HG03175 (cell line): ENCODE data around the gene PPRC1.
A peak's percentile ranks its signal among the peaks of the same experiment; 100 is the strongest.

Source experiments
- ATAC-seq: cut with Tn5 transposase; IDR thresholded peaks from one replicate; pipeline ENCODE4 v1.9.1; 2021; ENCODE audit warnings: mild to moderate bottlenecking, moderate library complexity; ENCODE audit not compliant: unreplicated experiment

Gene PPRC1

DNA sequence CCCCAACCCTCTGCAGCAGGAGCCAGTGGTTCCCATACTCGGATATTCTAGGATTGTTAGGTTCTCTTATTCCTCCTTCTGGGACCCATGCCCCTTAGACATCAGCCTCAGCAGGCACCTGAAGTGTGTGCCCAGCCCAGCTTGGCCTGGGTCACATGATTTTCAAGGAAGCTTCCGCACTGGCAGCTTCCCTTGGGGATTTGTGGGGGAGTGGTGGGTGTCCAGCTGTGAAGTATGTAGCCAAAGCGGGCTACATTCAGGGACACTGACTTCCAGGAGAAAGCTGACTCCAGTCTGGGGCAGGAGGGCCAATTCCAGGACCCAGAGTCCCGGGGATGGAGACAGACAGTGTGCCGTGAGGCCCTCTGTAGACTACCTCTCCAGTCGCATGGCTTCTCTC lies 14.0 kb upstream of the PPRC1 start:
- ATAC-seq: no peak

- no peak for ATAC-seq
Observed at GRCh38 chr10:102119417-102120141, 13.3 kb upstream of the PPRC1 start.

DNA sequence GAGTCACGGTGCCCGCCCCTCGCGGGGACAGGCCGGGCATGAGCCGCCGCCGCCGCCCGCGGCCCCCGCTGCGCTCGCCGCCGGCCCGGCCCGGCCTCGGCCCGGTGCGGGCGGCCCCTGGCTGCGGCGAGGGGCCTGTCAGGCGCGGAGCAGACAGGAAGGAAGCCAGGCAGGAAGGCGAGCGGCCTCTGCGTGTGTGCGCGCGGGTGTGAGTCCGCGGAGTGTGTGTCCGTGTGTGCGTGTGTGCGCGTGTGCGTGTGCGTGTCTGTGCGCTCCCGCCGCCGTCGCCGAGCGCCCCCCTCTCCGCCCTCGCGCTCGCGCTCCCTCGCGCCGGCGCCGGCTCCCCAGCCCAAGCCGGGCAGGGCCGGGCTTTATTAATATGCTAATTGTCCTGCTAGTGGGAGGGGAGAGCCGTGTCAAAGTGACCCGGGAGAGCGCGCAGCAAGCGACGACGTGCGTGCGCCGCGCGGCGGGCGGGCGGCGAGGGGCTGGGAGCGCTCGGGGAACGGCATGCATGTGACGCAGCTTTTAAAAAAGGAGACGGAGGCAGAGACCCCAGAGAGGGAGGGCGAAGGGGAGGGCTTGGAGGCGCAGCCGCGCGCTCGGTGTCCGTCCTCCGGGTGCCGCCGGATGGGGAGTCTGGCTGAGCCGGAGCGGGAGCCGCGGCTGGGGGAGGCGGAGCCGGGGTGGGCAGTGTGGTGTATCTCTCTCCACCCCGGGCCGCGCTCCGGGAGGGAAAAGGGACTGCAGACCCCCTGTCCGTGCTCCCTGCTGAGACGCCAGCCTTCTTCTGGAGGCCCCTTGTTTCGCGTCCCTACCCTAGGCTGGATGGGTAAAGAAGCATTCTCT lies 12.5 kb upstream of the PPRC1 start, which contains the start of gene LDB1:
TSS of gene LDB1 (minus strand) at position 227 of the 849 bp plus-strand sequence. CDS start 258 bp downstream, outside the sequence.
- ATAC-seq: peak; percentile 68

DNA sequence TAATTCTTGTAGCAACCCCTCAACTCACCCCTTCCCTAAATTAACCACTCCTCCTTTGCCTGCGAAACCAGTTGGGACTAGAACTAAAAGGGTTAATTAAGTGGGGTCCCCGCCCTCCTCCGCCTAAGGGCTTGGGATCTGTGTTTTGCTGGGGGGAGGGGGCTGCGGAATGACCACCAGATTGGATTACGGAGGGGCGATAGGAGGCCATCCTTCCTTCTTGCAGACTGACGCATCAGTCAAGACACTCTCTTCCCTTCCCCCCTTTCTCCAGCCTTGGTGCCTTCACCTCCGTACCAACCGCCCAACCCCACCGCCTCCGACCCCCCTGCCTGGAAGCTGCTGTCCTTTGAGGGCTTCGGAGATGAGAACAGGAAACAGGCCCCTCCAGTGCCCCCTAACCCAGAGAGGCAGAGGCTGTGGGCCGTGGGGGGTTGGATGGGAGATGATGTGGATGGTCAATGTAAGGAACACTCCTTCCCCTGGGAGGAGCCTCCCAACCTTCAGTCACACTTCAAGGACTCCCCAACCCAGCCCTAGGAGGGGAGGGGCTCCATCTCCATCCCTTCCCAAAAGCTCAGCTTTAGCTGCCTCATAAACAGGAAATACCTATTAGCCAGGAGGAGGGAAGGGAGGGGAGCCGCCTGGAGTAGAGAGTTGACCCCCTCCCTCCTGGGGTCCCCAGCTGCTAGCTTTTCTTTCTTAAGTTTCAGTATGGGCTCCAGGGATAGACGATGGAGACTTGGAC lies 11.7 kb upstream of the PPRC1 start:
- no peak for ATAC-seq

GRCh38 chr10:102121739-102122372 lies 11.0 kb upstream of the PPRC1 start:
- no peak for ATAC-seq

DNA sequence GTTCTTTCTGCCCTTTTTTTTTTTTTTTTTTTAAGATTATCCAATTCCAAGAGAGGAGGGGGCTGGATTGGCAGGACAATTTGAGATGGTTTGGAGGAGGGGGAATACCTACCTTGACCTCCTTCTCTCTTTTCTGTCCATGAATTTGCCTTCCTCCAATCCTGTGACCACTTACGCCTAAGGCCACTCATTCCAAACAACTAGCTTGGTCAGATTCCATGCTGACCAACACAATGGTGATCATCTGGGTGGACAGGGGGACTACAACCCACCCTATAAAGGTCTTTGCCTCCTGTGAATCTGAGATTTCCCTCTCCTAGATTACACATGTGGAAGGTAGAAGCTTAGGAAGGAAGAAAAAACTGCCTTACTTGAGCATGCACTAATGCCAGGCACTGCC lies 10.4 kb upstream of the PPRC1 start:
- ATAC-seq: no peak

GRCh38 chr10:102123223-102123622 lies 9.6 kb upstream of the PPRC1 start:
- ATAC-seq: no peak

GRCh38 chr10:102131286-102132170 lies 1.3 kb upstream of the PPRC1 start:
- ATAC-seq: no peak

- ATAC-seq: no peak
Observed at GRCh38 chr10:102132193-102132562, 662 bp upstream of the PPRC1 start.

GRCh38 chr10:102133373-102134195 lies 744 bp downstream of the PPRC1 start:
- ATAC-seq: no peak

DNA sequence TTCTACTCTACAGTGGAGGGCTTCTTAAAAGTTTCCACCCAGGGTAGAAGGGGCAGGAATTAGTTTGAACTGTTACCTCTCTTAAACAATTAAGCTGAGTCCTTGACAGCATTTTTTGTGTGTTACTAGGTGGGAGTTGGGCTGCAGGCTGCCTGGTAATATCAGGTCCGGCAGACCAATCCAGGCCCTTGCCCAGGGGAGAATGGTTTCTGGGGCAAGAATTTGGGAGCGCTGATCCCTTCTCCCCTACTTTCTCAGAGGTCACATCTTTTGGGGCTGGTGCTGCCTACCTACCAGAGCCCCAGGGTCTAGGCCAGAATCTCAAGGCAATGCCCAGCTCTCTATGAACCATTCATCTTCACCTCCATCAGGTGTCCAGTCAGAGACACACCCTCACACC lies 1.6 kb downstream of the PPRC1 start:
- no peak for ATAC-seq

DNA sequence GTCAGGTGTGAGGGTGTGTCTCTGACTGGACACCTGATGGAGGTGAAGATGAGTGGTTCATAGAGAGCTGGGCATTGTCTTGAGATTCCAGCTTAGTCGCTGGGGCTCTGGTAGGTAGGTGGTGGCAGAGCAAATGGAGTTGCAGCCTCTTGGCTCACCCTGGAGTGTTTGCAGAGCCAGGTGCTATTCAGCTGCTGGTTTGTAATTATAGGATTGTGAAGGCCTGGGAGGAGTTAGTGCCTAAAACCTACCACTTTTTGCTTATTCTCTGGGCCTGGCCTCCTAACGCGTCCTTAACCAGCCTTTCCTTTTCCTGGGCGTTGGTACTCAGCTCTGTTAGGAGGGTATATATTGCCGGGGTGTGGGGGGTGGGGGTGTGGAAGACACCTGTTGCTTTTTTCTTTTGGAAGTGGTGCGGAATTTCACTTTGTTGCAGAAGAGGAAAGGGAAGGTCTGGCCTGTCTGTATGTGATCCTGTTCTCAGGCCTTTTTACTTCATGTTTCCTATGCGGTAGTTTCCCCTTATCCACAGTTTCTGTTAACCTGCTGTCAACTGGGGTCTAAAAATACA lies 3.2 kb downstream of the PPRC1 start:
- ATAC-seq: no peak

- ATAC-seq: no peak
Observed at GRCh38 chr10:102139281-102140110, 6.7 kb downstream of the PPRC1 start.

- no peak for ATAC-seq
Observed at GRCh38 chr10:102140218-102140617, 7.4 kb downstream of the PPRC1 start.

- ATAC-seq: no peak
Observed at GRCh38 chr10:102140913-102141540, 8.2 kb downstream of the PPRC1 start.

DNA sequence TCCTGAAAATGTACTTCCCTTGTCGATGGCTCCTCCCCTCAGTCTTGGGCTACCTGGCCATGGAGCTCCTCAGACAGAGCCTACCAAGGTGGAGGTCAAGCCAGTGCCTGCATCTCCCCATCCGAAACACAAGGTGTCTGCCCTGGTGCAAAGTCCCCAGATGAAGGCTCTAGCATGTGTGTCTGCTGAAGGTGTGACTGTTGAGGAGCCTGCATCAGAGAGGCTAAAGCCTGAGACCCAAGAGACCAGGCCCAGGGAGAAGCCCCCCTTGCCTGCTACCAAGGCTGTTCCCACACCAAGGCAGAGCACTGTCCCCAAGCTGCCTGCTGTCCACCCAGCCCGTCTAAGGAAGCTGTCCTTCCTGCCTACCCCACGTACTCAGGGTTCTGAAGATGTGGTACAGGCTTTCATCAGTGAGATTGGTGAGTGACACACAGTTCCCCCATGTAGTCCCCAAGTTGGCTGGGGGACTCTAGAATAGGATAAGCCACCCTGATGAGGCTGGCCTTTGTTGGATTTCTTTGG lies 8.8 kb downstream of the PPRC1 start:
- ATAC-seq: no peak

DNA sequence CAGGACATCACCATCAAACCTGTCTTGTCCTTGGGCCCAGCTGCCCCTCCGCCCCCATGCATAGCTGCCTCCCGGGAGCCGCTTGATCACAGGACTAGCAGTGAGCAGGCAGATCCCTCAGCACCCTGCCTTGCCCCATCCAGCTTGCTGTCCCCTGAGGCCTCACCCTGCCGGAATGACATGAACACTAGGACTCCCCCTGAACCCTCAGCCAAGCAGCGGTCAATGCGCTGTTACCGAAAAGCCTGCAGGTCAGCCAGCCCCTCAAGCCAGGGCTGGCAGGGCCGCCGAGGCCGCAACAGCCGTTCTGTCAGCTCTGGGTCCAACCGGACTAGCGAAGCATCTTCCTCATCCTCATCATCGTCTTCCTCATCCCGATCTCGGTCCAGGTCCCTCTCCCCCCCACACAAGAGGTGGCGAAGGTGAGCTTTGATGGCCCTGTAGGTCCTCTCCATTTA lies 14.2 kb downstream of the PPRC1 start:
- no peak for ATAC-seq
